Measurements from ENCODE around the gene TMEM120B.

GRCh38 chr12:121719926-121720414 lies 7.4 kb downstream of the TMEM120B start:
- no peak for TF ChIP-seq CTCF (conservative IDR thresholded peaks at IDR 0.05)
- no peak for TF ChIP-seq ZFX (IDR thresholded peaks at IDR 0.05)
